ENCODE data around the gene PMEPA1. TPM values are rescaled to one million over a fixed set of nuclear protein-coding genes. Genes with fewer than 3 reads are reported as not detected.

PMEPA1 gene
- total and polyA plus RNA-seq, 2 donors (not counting 1 experiment from before 2014, with no cell fraction given), result 9.9 to 37.4 TPM

- peaks cover 65% of the 10 kb centered on the region for H4K20me1 ChIP-seq (ENCODE audit: control insufficient read depth, insufficient read depth, low read length, poor library complexity, severe bottlenecking)
- DNase-seq (no peak), ATAC-seq (ENCODE audit: low read depth) (no peak)
- intact Hi-C loops (cut with micrococcal nuclease), result loop anchor here (10.0 kb wide), 1 partner anchor 1321 kb away; the partner anchor contains the start of gene CTSZ
- Mint-ChIP-seq H3K9me3 (ENCODE audit: insufficient read depth) (no peaks in the 10 kb centered on the region), H3K27ac (peak overlapping the region; percentile 96), H3K27me3 (no peaks in the 10 kb centered on the region), H3K4me1 (peaks cover 100% of the 10 kb centered on the region), H3K4me3 (peak overlapping the region; percentile 86)
- no peaks in the 10 kb centered on the region for H3K36me3 ChIP-seq (replicated peaks in 1 of 2; ENCODE audit: control extremely low read depth in 1 of 2, control insufficient read depth in 1 of 2, extremely low read depth in 1 of 2, insufficient read depth in 2 of 2, low read length in 1 of 2)
- H3K27me3 ChIP-seq (replicated peaks in 1 of 4; ENCODE audit: control extremely low read depth in 1 of 4, control insufficient read depth in 3 of 4, insufficient read depth in 4 of 4, low read length in 3 of 4), result no peaks in the 10 kb centered on the region
- TF ChIP-seq, protein P1, sequence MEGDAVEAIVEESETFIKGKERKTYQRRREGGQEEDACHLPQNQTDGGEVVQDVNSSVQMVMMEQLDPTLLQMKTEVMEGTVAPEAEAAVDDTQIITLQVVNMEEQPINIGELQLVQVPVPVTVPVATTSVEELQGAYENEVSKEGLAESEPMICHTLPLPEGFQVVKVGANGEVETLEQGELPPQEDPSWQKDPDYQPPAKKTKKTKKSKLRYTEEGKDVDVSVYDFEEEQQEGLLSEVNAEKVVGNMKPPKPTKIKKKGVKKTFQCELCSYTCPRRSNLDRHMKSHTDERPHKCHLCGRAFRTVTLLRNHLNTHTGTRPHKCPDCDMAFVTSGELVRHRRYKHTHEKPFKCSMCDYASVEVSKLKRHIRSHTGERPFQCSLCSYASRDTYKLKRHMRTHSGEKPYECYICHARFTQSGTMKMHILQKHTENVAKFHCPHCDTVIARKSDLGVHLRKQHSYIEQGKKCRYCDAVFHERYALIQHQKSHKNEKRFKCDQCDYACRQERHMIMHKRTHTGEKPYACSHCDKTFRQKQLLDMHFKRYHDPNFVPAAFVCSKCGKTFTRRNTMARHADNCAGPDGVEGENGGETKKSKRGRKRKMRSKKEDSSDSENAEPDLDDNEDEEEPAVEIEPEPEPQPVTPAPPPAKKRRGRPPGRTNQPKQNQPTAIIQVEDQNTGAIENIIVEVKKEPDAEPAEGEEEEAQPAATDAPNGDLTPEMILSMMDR (IDR thresholded peaks at IDR 0.05), result no peak
- no peak for TF ChIP-seq EZH2 (IDR thresholded peaks at IDR 0.05; ENCODE audit: borderline replicate concordance, insufficient read depth, low read depth, low read length, poor library complexity, severe bottlenecking)
- 89% methylated on average over 13 of the region's 26 CpGs for WGBS (ENCODE audit: insufficient coverage)
- H3K9me3 ChIP-seq (ENCODE audit: control extremely low read depth in 1 of 3, control insufficient read depth in 2 of 3, insufficient read depth in 1 of 3, low read length in 2 of 3), result no peaks in the 10 kb centered on the region
- H3K4me1 ChIP-seq (ENCODE audit: control insufficient read depth in 2 of 2, insufficient read depth in 2 of 2, low read length in 2 of 2), result peaks cover 98 to 100% of the 10 kb centered on the region in 2 donors
- H3K9ac ChIP-seq (ENCODE audit: low read length), result no peak overlapping the region
- peak overlapping the region; percentile 74 for H3K4me2 ChIP-seq (replicated peaks; ENCODE audit: low read depth, low read length, poor library complexity, severe bottlenecking)
- peaks cover 82% of the 10 kb centered on the region for H3K79me2 ChIP-seq (ENCODE audit: control insufficient read depth, insufficient read depth, low read length)
- POLR2A ChIA-PET, result interaction anchor here (0.8 to 2.8 kb wide), 2 partner anchors 12 to 23 kb away, joined by 3 to 15 read pairs; no protein-coding TSS in a partner anchor
- no peak overlapping the region for H2AFZ ChIP-seq (ENCODE audit: insufficient read depth, low read depth, low read length, poor library complexity, severe bottlenecking)
- no peak overlapping the region for H3K4me3 ChIP-seq (ENCODE audit: control extremely low read depth in 1 of 5, extremely low read depth in 1 of 5, insufficient read depth in 1 of 5, low read depth in 2 of 5, low read length in 4 of 5)
- peak overlapping the region in 1 of 2 donors; percentile 44 for H3K27ac ChIP-seq (ENCODE audit: low read length in 2 of 2)
- CTCF ChIA-PET, result interaction anchor here (1.1 to 7.5 kb wide), 6 partner anchors 14 to 495 kb away, joined by 3 to 62 read pairs (median 32); partner anchors contain the start of gene PMEPA1
These were observed 25.7 kb downstream of the PMEPA1 start for GRCh38 chr20:57683881-57684807.
